ENCODE data around the gene SACS. TPM values are rescaled to one million over a fixed set of nuclear protein-coding genes. Genes with fewer than 3 reads are reported as not detected.

SACS gene
- total and polyA plus RNA-seq, 2 of the 8 experiments (the other 6 are each of a cell fraction or from before 2014, with no cell fraction given): 11.0 to 54.2 TPM

DNA sequence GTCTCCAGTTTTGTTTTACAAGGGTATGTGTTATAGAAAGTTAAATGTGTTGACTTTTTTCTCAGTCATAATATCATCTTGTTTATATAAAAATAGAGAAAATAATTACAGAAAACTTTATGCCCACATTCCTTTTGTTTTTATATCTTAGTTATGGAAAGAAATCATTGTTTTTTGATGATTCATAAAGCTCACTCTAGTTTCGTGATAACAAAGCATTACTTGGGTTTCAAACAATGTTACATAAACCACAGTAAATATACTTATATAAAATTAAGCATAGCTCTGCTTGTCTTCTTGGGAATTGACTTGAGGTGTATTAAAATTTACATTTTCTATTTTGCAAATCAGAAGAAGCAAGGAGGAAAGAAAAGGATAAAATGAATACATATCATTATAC, 140.9 kb downstream of the SACS start:
- no peak for TF ChIP-seq HDAC2 (IDR thresholded peaks at IDR 0.05; ENCODE audit: borderline replicate concordance in 1 of 2, low read depth in 2 of 2, low read length in 2 of 2)
- TF ChIP-seq, protein P1, sequence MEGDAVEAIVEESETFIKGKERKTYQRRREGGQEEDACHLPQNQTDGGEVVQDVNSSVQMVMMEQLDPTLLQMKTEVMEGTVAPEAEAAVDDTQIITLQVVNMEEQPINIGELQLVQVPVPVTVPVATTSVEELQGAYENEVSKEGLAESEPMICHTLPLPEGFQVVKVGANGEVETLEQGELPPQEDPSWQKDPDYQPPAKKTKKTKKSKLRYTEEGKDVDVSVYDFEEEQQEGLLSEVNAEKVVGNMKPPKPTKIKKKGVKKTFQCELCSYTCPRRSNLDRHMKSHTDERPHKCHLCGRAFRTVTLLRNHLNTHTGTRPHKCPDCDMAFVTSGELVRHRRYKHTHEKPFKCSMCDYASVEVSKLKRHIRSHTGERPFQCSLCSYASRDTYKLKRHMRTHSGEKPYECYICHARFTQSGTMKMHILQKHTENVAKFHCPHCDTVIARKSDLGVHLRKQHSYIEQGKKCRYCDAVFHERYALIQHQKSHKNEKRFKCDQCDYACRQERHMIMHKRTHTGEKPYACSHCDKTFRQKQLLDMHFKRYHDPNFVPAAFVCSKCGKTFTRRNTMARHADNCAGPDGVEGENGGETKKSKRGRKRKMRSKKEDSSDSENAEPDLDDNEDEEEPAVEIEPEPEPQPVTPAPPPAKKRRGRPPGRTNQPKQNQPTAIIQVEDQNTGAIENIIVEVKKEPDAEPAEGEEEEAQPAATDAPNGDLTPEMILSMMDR (IDR thresholded peaks at IDR 0.05; ENCODE audit: control extremely low read depth in 1 of 3, insufficient read depth in 1 of 3, low read depth in 1 of 3, low read length in 3 of 3): no peak
- no peak for TF ChIP-seq NRF1 (IDR thresholded peaks at IDR 0.05; ENCODE audit: low read depth, low read length)
- no peak for TF ChIP-seq POLR2A (IDR thresholded peaks at IDR 0.05; ENCODE audit: control extremely low read depth in 1 of 2, low read depth in 2 of 2, low read length in 2 of 2)
- TF ChIP-seq CTBP2 (IDR thresholded peaks at IDR 0.05; ENCODE audit: borderline replicate concordance, insufficient read depth, insufficient read length, low read length): no peak
- no peak for TF ChIP-seq YY1 (IDR thresholded peaks at IDR 0.05; ENCODE audit: low read depth, low read length)
- TF ChIP-seq, protein P2, sequence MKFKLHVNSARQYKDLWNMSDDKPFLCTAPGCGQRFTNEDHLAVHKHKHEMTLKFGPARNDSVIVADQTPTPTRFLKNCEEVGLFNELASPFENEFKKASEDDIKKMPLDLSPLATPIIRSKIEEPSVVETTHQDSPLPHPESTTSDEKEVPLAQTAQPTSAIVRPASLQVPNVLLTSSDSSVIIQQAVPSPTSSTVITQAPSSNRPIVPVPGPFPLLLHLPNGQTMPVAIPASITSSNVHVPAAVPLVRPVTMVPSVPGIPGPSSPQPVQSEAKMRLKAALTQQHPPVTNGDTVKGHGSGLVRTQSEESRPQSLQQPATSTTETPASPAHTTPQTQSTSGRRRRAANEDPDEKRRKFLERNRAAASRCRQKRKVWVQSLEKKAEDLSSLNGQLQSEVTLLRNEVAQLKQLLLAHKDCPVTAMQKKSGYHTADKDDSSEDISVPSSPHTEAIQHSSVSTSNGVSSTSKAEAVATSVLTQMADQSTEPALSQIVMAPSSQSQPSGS (IDR thresholded peaks at IDR 0.05; ENCODE audit: low read length): no peak
- no peak overlapping the region for H2BK120ac ChIP-seq (replicated peaks; ENCODE audit: low read depth, low read length)
- peaks cover 0 to 5% of the 10 kb centered on the region in 2 experiments; a peak in 1 of 4 replicates for H3K9me3 ChIP-seq (ENCODE audit: insufficient read depth in 2 of 2, low read depth in 1 of 2, low read length in 1 of 2)
- no peak overlapping the region for H2BK20ac ChIP-seq (ENCODE audit: low read length)
- no peak overlapping the region for H3K56ac ChIP-seq (replicated peaks; ENCODE audit: insufficient read length, low read depth, low read length)
- H3K4ac ChIP-seq (replicated peaks; ENCODE audit: insufficient read length, low read depth, low read length): no peak overlapping the region
- ChIA-PET POLR2A (ENCODE audit: partially characterized antibody) (no interaction called here), CTCF (ENCODE audit: partially characterized antibody) (no interaction called here)
- H4K91ac ChIP-seq (replicated peaks; ENCODE audit: insufficient read length, low read length): no peak overlapping the region
- no peaks in the 10 kb centered on the region for H3K79me1 ChIP-seq (ENCODE audit: low read depth, low read length)
- no peak overlapping the region for H3K23ac ChIP-seq (ENCODE audit: insufficient read length)
- no peak overlapping the region for H2AFZ ChIP-seq (ENCODE audit: low read length)
- no peaks in the 10 kb centered on the region for H3K27me3 ChIP-seq (replicated peaks in 1 of 4; ENCODE audit: control insufficient read depth in 3 of 4, extremely low read depth in 1 of 4, insufficient read depth in 3 of 4, low read length in 3 of 4)
- H3K23me2 ChIP-seq (ENCODE audit: low read depth, low read length): no peaks in the 10 kb centered on the region
- no peak overlapping the region for H3K27ac ChIP-seq (ENCODE audit: low read depth, low read length)
- no peak overlapping the region for H4K5ac ChIP-seq (ENCODE audit: insufficient read length, low read depth, low read length)
- no peak overlapping the region for H2BK15ac ChIP-seq (ENCODE audit: low read length)
- no peak overlapping the region for H3K4me2 ChIP-seq (ENCODE audit: insufficient read depth in 1 of 2, low read depth in 2 of 2, low read length in 2 of 2)
- H3K9ac ChIP-seq (replicated peaks in 1 of 4; ENCODE audit: extremely low read depth in 1 of 4, low read depth in 3 of 4, low read length in 3 of 4): no peak overlapping the region
- H2BK12ac ChIP-seq (ENCODE audit: low read depth, low read length): no peak overlapping the region
- no peak for FAIRE-seq
- no peak for DNase-seq (ENCODE audit: low read depth in 1 of 2, low spot score in 2 of 2)
- no peak overlapping the region for H2AK5ac ChIP-seq (ENCODE audit: low read depth, low read length)
- H3K14ac ChIP-seq (ENCODE audit: insufficient read length): no peak overlapping the region
- H3K4me1 ChIP-seq (replicated peaks in 1 of 4; ENCODE audit: control insufficient read depth in 3 of 4, insufficient read depth in 4 of 4, low read length in 3 of 4): no peaks in the 10 kb centered on the region
- H3K18ac ChIP-seq (ENCODE audit: extremely low read depth, low read length): no peak overlapping the region
- H3K36me3 ChIP-seq (ENCODE audit: control insufficient read depth in 2 of 4, insufficient read depth in 4 of 4, low read length in 3 of 4): no peaks in the 10 kb centered on the region
- no peak overlapping the region for H2BK5ac ChIP-seq (ENCODE audit: low read depth, low read length)
- no peak overlapping the region for H4K8ac ChIP-seq (ENCODE audit: extremely low read depth, insufficient read depth, low read length)
- H3K4me3 ChIP-seq (ENCODE audit: extremely low read depth in 1 of 4, insufficient read depth in 2 of 4, low read depth in 3 of 4, low read length in 4 of 4): no peak overlapping the region
- no peaks in the 10 kb centered on the region for H3K79me2 ChIP-seq (ENCODE audit: control insufficient read depth in 1 of 2, insufficient read depth in 2 of 2, low read length in 2 of 2)
- WGBS, 2 experiments (ENCODE audit: extremely low coverage in 1 of 2, insufficient coverage in 1 of 2, insufficient read length in 1 of 2, insufficient replicate concordance in 2 of 2, low coverage in 1 of 2, low lambda C conversion rate in 2 of 2, missing lambda C conversion rate in 1 of 2): 82% methylated on average over 1 of the region's 1 CpG; no CpG with 5 or more reads in 1 of the 2 experiments
- H4K20me1 ChIP-seq (replicated peaks in 1 of 2; ENCODE audit: control insufficient read depth in 1 of 2, insufficient read depth in 2 of 2, low read length in 2 of 2): no peaks in the 10 kb centered on the region

All from H1 (cell line).